ENCODE results near the gene WNT3A.

WNT3A gene

DNA sequence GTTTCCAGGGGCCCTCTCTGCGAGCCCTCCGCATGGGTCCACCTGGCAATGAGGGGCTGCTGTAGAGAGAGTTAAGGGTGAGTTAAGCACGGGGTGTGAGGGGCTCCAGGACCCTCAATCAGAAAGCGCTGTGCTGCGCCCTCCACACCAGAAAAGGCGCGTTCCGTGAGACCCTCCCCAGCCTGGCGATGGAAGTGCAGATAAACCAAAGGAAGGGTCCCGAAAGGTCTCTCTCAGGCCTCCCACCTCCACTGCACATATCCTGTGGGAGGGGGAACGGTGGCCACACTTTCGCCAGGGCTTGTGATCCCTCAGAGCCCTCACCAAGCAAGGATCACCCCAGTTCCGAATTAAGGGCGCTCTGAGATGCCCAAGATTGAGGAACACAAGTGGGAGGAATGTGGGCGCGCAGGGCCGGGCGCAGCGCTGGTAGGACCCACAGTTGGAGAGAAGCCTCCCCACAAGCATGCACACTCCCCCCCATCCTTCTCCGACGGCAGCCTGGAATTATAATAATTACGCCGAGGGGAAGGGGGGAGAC is 1.1 kb downstream of the WNT3A start:
- no peak overlapping the region for H3K27ac ChIP-seq (replicated peaks)
- H3K27me3 ChIP-seq (ENCODE audit: insufficient read depth, poor library complexity, severe bottlenecking): peaks cover 61% of the 10 kb centered on the region
- no peak for TF ChIP-seq GABPA (IDR thresholded peaks at IDR 0.05; ENCODE audit: low read depth)
- no peak for DNase-seq (ENCODE audit: low read depth in 1 of 2, low spot score in 1 of 2)
- no peak overlapping the region for H3K4me3 ChIP-seq (replicated peaks; ENCODE audit: insufficient read depth, low read length)

DNA sequence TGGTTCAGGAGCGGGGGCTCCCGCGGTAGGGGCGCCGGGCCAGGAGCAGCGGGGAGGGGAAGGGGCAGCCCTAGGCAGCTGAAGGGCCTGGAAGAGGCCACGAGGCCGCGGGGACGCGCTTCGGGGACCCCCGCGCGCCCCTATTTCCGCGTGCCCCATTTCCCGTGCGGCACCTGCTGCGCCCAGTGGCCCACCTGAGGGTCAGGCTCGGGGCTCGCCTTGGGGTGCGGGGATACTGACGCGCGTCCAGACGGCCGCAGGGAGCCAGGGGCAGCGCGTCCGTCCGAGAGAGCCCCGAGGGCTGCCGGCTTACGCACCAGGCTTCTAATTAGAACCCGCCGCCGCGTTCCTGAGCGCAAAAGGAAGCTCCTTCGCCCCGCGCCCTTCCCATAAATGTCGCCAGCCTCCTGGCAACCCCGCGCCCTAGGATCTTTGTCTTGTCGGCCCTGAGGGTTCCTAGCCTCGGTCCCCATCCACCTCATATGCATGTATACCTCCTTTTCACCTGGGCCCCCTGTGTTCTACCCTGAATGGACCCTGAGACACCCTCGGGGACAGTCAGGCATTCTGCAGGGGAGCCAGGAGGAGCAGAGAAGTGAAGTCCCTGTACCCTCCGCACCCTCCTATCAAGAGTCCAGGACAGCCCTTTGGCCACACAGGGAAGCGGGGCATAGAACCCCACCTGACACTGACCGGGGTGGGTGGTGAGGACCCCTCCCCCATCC is 1.8 kb downstream of the WNT3A start:
- TF ChIP-seq GABPA (IDR thresholded peaks at IDR 0.05; ENCODE audit: low read depth): no peak
- no peak for TF ChIP-seq POLR2AphosphoS5 (IDR thresholded peaks at IDR 0.05; ENCODE audit: low read depth)
- TF ChIP-seq, protein P1, sequence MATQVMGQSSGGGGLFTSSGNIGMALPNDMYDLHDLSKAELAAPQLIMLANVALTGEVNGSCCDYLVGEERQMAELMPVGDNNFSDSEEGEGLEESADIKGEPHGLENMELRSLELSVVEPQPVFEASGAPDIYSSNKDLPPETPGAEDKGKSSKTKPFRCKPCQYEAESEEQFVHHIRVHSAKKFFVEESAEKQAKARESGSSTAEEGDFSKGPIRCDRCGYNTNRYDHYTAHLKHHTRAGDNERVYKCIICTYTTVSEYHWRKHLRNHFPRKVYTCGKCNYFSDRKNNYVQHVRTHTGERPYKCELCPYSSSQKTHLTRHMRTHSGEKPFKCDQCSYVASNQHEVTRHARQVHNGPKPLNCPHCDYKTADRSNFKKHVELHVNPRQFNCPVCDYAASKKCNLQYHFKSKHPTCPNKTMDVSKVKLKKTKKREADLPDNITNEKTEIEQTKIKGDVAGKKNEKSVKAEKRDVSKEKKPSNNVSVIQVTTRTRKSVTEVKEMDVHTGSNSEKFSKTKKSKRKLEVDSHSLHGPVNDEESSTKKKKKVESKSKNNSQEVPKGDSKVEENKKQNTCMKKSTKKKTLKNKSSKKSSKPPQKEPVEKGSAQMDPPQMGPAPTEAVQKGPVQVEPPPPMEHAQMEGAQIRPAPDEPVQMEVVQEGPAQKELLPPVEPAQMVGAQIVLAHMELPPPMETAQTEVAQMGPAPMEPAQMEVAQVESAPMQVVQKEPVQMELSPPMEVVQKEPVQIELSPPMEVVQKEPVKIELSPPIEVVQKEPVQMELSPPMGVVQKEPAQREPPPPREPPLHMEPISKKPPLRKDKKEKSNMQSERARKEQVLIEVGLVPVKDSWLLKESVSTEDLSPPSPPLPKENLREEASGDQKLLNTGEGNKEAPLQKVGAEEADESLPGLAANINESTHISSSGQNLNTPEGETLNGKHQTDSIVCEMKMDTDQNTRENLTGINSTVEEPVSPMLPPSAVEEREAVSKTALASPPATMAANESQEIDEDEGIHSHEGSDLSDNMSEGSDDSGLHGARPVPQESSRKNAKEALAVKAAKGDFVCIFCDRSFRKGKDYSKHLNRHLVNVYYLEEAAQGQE (IDR thresholded peaks at IDR 0.05; ENCODE audit: insufficient replicate concordance, low read depth): no peak
- TF ChIP-seq, protein P2, sequence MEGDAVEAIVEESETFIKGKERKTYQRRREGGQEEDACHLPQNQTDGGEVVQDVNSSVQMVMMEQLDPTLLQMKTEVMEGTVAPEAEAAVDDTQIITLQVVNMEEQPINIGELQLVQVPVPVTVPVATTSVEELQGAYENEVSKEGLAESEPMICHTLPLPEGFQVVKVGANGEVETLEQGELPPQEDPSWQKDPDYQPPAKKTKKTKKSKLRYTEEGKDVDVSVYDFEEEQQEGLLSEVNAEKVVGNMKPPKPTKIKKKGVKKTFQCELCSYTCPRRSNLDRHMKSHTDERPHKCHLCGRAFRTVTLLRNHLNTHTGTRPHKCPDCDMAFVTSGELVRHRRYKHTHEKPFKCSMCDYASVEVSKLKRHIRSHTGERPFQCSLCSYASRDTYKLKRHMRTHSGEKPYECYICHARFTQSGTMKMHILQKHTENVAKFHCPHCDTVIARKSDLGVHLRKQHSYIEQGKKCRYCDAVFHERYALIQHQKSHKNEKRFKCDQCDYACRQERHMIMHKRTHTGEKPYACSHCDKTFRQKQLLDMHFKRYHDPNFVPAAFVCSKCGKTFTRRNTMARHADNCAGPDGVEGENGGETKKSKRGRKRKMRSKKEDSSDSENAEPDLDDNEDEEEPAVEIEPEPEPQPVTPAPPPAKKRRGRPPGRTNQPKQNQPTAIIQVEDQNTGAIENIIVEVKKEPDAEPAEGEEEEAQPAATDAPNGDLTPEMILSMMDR (IDR thresholded peaks at IDR 0.05; ENCODE audit: insufficient read depth, low read length): no peak
- no peak for TF ChIP-seq SPI1 (IDR thresholded peaks at IDR 0.05; ENCODE audit: borderline replicate concordance, low read depth)
- no peak overlapping the region for H3K27ac ChIP-seq (replicated peaks)
- H3K27me3 ChIP-seq (ENCODE audit: insufficient read depth, poor library complexity, severe bottlenecking): peaks cover 61% of the 10 kb centered on the region
- no peak for DNase-seq (ENCODE audit: low read depth in 1 of 2, low spot score in 1 of 2)
- H3K4me3 ChIP-seq (replicated peaks; ENCODE audit: insufficient read depth, low read length): no peak overlapping the region

DNA sequence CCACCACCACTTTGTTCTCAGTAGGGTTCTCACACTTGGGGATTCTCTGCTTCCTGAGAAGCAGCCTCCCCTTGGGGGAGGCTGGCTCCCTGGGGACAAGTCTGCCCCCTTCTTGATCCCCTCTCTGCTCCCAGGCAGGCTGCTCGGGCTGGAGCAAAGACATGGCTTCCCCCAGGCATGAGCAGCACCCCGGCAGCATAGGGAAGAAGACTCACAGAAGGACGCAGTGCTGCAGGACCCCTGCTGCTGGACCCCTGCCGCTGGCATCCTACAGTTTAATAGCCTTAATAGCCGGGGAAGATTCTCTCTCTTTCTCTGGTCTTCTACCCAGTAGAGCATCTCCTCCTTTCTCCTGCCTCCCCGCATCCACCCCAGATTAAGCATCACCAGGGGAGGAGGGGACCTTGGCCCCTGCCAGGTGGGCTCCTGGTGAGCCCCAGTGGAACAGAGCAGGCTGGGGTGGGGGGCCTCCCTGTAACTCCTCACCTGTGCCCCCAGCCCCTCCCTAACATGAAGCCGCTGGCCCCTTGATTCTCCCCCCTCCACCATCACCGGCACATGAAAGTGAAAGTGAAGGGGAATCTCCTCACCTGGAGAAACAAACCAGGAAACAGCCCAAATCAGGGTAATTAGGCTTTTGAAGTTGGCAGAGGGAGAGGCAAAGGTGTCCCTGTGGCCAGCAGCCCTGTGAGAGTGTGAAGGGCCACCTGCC is 2.5 kb downstream of the WNT3A start:
- no peak for DNase-seq (ENCODE audit: low read depth in 1 of 2, low spot score in 1 of 2)
- Histone ChIP-seq H3K27ac (replicated peaks) (no peak overlapping the region), H3K4me3 (replicated peaks; ENCODE audit: insufficient read depth, low read length) (no peak overlapping the region), H3K27me3 (ENCODE audit: insufficient read depth, poor library complexity, severe bottlenecking) (peaks cover 59% of the 10 kb centered on the region)
- no peak for TF ChIP-seq POLR2AphosphoS5 (IDR thresholded peaks at IDR 0.05; ENCODE audit: low read depth)
- TF ChIP-seq, protein P1 (IDR thresholded peaks at IDR 0.05; ENCODE audit: insufficient replicate concordance, low read depth): no peak
- TF ChIP-seq GABPA (IDR thresholded peaks at IDR 0.05; ENCODE audit: low read depth): no peak
- TF ChIP-seq SPI1 (IDR thresholded peaks at IDR 0.05; ENCODE audit: borderline replicate concordance, low read depth): no peak
- TF ChIP-seq, protein P2 (IDR thresholded peaks at IDR 0.05; ENCODE audit: insufficient read depth, low read length): no peak

All from HL-60 (cell line).